ENCODE measurements around the gene TOX2.

DNA sequence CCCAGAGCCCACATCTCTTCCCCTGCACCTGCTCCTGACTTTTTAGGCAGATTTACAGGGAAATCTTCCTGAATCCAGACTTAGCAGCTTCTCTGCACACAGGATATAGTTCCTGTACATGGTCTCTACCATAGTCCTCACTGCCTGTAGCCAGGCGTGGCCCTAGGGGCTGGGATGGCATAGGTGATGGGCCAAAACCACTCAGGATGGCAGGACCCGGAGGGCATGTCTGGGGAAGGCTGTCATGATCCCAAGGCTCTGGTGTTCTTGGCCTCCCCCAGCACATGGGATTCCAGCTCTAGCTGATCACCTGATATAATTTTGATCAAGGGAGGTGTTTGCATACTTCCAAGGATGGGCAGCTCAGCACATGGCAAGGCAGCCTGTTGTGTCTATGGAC, 58.0 kb downstream of the TOX2 start:
- TF ChIP-seq GATA2 (IDR thresholded peaks at IDR 0.05; ENCODE audit: low read depth, low read length) (no peak), GATA3 (IDR thresholded peaks at IDR 0.05; ENCODE audit: low read depth, low read length) (no peak)
